ENCODE data around the gene LZIC.
A peak's percentile ranks its signal among the peaks of the same experiment; 100 is the strongest.

Gene LZIC

DNA sequence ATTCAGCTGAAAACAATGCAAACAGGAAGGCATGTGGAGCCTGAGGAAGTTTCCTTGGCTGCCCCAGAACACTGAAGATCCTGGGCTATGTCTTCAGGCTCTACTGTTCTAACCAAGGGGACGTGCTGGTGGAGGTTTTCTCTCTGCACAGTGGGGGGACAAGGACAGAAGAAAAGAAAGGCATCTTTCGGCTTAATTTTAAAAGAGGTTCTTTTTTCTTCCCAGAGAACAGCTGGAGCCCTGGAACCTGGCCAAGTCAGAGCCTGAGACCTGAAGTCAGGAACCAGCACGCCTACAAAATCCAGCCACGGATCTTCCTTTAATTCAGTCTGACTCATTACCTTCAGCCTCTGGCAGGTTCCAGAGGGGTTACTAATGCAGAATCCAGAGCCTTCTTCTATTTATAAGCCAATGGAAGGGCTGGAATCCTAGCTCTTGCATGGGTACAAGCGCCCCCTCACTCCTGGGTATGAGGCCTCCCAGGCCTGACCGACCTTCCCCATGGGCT lies 52.9 kb downstream of the LZIC start:
- DNase-seq (ENCODE audit: low spot score in 2 of 2) = no peak
- Mint-ChIP-seq H3K27ac (ENCODE audit: low read depth) (peak overlapping the region; percentile 20), H3K4me1 (peaks cover 27% of the 10 kb centered on the region)

DNA sequence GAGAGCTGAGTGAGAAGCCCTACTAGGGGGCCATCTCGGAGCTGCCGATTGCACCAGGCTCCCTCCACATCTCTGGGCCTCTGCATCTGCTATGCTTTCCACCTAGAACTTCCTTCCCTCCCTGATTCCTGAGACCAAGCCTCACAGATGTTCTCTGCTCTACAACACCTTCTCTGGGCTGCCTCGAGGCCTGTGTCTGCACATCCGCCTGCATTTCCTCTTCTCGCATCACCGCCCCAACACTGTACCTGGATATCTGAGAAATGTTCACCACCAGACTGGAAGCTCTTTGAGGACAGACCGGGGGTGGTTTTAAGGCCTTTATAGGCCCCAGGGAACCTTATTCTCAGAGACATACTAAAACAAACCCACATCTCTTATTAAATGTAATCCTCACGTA lies 53.8 kb downstream of the LZIC start:
- H3K27ac Mint-ChIP-seq (ENCODE audit: low read depth) = peak overlapping the region; percentile 20

More for the DNA sequence above, 52.9 kb downstream of the LZIC start:
- H3K27me3 Mint-ChIP-seq = no peaks in the 10 kb centered on the region
- H3K36me3 Mint-ChIP-seq (ENCODE audit: insufficient read depth) = no peaks in the 10 kb centered on the region
- no peaks in the 10 kb centered on the region for H3K9me3 Mint-ChIP-seq
- H3K4me3 Mint-ChIP-seq = no peak overlapping the region
- no peak for ATAC-seq (replicated peaks; ENCODE audit: extremely low read depth, poor library complexity, severe bottlenecking)

GRCh38 chr1:9888886-9889285 lies 54.3 kb downstream of the LZIC start:
- DNase-seq (ENCODE audit: low spot score in 2 of 2) (no peak), ATAC-seq (replicated peaks; ENCODE audit: extremely low read depth, poor library complexity, severe bottlenecking) (no peak)
- Mint-ChIP-seq H3K27me3 (no peaks in the 10 kb centered on the region), H3K4me3 (no peak overlapping the region), H3K9me3 (no peaks in the 10 kb centered on the region), H3K4me1 (peaks cover 37% of the 10 kb centered on the region), H3K27ac (ENCODE audit: low read depth) (no peak overlapping the region), H3K36me3 (ENCODE audit: insufficient read depth) (no peaks in the 10 kb centered on the region)

More for the DNA sequence above, 53.8 kb downstream of the LZIC start:
- DNase-seq (ENCODE audit: low spot score in 2 of 2) = no peak
- Mint-ChIP-seq H3K36me3 (ENCODE audit: insufficient read depth) (no peaks in the 10 kb centered on the region), H3K4me3 (no peak overlapping the region), H3K9me3 (no peaks in the 10 kb centered on the region), H3K4me1 (peaks cover 36% of the 10 kb centered on the region), H3K27me3 (no peaks in the 10 kb centered on the region)
- no peak for ATAC-seq (replicated peaks; ENCODE audit: extremely low read depth, poor library complexity, severe bottlenecking)

- Mint-ChIP-seq H3K36me3 (ENCODE audit: insufficient read depth) (no peaks in the 10 kb centered on the region), H3K4me1 (peaks cover 44% of the 10 kb centered on the region), H3K27ac (ENCODE audit: low read depth) (no peak overlapping the region), H3K9me3 (no peaks in the 10 kb centered on the region), H3K27me3 (no peaks in the 10 kb centered on the region), H3K4me3 (no peak overlapping the region)
- DNase-seq (ENCODE audit: low spot score in 2 of 2) (no peak), ATAC-seq (replicated peaks; ENCODE audit: extremely low read depth, poor library complexity, severe bottlenecking) (no peak)
Observed at GRCh38 chr1:9887070-9887469, 56.1 kb downstream of the LZIC start.

DNA sequence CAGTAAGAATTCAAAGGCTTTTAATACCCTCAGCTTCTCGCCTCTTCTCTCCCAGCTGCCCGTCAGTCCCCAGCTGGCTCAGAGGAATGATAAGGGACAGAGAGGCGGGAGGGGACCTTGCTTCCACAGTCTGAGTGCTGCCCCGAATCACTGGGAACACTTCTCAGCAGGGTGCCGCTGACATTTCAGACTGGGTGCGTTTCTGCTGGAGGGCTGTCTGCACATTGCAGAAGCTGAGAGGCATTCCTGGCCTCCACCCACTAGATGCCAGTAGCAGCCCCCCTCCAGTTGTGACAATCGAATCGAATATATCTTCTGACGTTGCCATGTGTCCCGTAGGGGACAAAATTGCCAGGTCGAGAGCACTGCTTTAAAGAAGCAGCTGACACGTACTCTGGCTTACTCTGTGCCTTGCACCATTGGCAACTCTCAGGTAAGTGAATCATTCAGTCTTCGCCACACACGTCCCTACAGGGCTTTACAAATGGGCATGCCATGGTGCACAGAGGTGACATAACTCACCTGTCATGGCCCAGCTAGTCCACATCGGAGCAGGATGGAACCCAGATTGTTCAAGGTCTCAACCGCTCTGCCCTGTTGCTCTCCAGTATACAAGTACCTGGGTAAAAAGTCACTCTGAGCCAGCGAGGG lies 57.0 kb downstream of the LZIC start:
- no peaks in the 10 kb centered on the region for H3K27me3 Mint-ChIP-seq
- no peaks in the 10 kb centered on the region for H3K36me3 Mint-ChIP-seq (ENCODE audit: insufficient read depth)
- no peak for DNase-seq (ENCODE audit: low spot score in 2 of 2)
- H3K27ac Mint-ChIP-seq (ENCODE audit: low read depth) = no peak overlapping the region
- no peak for ATAC-seq (replicated peaks; ENCODE audit: extremely low read depth, poor library complexity, severe bottlenecking)
- no peaks in the 10 kb centered on the region for H3K9me3 Mint-ChIP-seq
- H3K4me3 Mint-ChIP-seq = no peak overlapping the region
- H3K4me1 Mint-ChIP-seq = peaks cover 52% of the 10 kb centered on the region

DNA sequence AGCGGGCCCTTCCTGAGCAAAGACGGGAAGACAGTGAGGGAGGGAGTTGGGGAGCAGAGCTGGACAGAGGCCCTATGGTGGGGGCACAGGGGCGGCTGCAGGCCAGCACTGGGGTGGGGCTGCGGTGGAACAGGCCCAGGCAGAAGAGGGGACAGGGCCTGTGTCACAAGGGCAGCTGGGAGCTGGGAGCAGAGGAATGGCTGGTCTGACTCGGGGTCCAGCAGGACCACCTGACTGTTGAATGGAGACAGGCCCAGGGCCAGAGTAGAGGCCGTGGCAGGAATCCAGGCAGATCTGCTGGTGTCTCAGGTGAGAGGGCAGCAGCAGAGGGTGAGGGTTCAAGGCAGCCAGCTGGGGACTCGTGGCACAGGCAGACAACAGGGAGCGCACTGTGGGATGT lies 58.4 kb downstream of the LZIC start:
- ATAC-seq (replicated peaks; ENCODE audit: extremely low read depth, poor library complexity, severe bottlenecking) (no peak), DNase-seq (ENCODE audit: low spot score in 2 of 2) (no peak)
- peaks cover 52% of the 10 kb centered on the region for H3K4me1 Mint-ChIP-seq
- no peak overlapping the region for H3K4me3 Mint-ChIP-seq
- H3K9me3 Mint-ChIP-seq = no peaks in the 10 kb centered on the region
- no peaks in the 10 kb centered on the region for H3K27me3 Mint-ChIP-seq
- peaks cover 2% of the 10 kb centered on the region for H3K36me3 Mint-ChIP-seq (ENCODE audit: insufficient read depth)
- H3K27ac Mint-ChIP-seq (ENCODE audit: low read depth) = peak overlapping the region; percentile 92

DNA sequence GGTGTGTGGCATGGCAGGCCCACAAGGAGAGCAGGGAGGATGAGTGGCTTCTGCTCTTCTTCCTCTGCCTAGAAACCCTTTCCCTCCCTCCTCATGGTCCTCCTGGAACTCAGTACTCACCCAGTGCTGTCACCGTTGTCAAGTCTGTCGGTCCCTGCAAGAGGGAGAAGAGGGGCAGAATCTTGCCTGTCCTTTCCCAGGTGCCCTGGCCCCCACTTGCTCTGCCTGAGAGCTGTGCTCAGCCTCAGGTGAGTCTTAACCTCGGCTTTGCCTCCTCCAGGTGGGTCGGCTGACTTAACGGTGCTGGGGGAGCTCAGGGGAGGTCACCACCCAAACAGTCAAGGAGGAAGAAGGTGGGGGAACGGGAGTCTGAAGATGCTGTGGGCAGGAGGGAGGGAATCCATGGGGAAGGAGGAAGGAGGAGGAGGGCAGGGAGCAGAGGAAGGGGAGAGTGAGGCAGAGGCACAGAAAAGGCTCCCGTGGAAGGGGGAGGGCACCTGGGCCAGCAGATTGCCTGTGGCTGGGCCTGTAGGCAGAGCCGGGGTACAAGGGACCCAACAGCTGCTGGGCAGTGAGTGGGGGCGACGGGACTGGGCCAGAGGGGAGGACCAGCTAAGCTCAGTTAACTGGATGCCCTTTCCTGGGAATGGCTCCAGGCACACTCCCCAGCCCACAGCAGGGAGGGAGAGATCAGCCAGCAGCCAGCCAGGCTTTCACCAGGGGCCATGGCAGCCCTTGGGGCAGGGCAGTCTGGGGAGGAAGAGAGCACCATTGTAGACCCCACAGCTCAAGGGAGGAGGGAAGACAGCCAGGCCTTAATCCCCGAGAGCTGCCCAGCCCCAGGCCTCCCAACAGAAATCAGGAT lies 59.4 kb downstream of the LZIC start:
- no peaks in the 10 kb centered on the region for H3K27me3 Mint-ChIP-seq
- no peaks in the 10 kb centered on the region for H3K9me3 Mint-ChIP-seq
- H3K27ac Mint-ChIP-seq (ENCODE audit: low read depth) = peak overlapping the region; percentile 92
- H3K36me3 Mint-ChIP-seq (ENCODE audit: insufficient read depth) = peaks cover 2% of the 10 kb centered on the region
- peaks cover 46% of the 10 kb centered on the region for H3K4me1 Mint-ChIP-seq
- DNase-seq (ENCODE audit: low spot score in 2 of 2) (no peak), ATAC-seq (replicated peaks; ENCODE audit: extremely low read depth, poor library complexity, severe bottlenecking) (no peak)
- H3K4me3 Mint-ChIP-seq = peak overlapping the region; percentile 40

- ATAC-seq (replicated peaks; ENCODE audit: extremely low read depth, poor library complexity, severe bottlenecking) = no peak
- peaks cover 46% of the 10 kb centered on the region for H3K4me1 Mint-ChIP-seq
- no peaks in the 10 kb centered on the region for H3K27me3 Mint-ChIP-seq
- peaks cover 2% of the 10 kb centered on the region for H3K36me3 Mint-ChIP-seq (ENCODE audit: insufficient read depth)
- H3K9me3 Mint-ChIP-seq = no peaks in the 10 kb centered on the region
- H3K4me3 Mint-ChIP-seq = peak overlapping the region; percentile 67
- H3K27ac Mint-ChIP-seq (ENCODE audit: low read depth) = peak overlapping the region; percentile 92
- DNase-seq (ENCODE audit: low spot score in 2 of 2) = no peak
Observed at GRCh38 chr1:9882945-9883303, 60.3 kb downstream of the LZIC start.

DNA sequence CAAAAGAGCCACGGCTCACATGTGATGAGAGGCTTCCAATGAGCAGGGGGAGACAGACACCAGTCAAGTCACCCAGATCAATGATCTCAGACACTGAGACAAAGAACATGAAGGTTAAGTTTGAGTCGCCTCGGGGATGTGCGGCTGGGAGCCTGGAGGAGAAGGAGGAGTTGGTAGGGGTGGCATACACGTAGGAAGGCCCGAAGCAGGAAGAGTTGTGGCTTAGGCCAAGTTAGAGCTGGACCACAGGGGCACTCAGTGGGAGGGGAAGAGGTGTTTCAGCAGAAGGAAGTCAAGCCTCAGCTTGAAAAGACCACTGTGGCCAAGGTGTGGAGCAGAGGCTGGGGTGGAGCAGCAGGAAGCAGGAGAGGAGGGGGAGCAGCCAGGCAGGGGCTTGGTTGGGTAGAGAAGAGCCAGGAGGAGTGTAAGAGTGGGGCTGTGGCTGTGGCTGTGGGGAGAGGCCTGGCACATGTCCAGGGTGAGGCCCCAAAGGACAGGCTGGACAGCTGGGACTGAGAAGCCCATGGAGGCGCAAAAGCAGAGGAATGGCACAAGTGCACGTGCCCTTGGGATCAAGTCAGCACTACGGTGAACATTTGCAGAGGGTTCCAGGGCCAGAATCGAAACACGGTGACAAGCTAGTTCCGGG lies 60.8 kb downstream of the LZIC start:
- peak overlapping the region; percentile 92 for H3K27ac Mint-ChIP-seq (ENCODE audit: low read depth)
- peak in 1 of 2 donors; percentile 16 for DNase-seq (ENCODE audit: low spot score in 2 of 2)
- ATAC-seq (replicated peaks; ENCODE audit: extremely low read depth, poor library complexity, severe bottlenecking) = peak; percentile 67
- no peaks in the 10 kb centered on the region for H3K27me3 Mint-ChIP-seq
- no peaks in the 10 kb centered on the region for H3K9me3 Mint-ChIP-seq
- H3K4me1 Mint-ChIP-seq = peaks cover 46% of the 10 kb centered on the region
- H3K36me3 Mint-ChIP-seq (ENCODE audit: insufficient read depth) = peaks cover 2% of the 10 kb centered on the region
- H3K4me3 Mint-ChIP-seq = peak overlapping the region; percentile 67

DNA sequence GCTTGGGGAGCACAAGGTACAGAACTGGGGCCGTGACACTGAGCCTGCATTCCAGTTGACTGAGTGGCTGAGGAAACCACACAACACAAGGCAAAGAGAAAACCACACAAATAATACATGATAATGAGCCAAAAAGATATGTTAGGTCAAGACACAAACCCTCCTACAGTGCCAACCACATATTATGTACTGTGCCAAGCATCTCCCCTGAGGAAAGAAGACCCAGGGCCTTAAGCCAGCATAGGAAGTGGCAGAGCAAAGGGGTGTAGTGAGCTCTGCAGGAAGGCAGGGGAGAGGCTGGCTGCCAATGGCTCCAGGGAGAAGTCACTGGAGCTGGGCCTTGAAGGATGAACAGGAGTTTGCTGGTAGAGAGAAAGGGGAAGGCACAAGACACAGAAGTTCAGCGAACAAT lies 61.3 kb downstream of the LZIC start:
- peaks cover 46% of the 10 kb centered on the region for H3K4me1 Mint-ChIP-seq
- no peak for DNase-seq (ENCODE audit: low spot score in 2 of 2)
- H3K27me3 Mint-ChIP-seq = no peaks in the 10 kb centered on the region
- no peaks in the 10 kb centered on the region for H3K9me3 Mint-ChIP-seq
- ATAC-seq (replicated peaks; ENCODE audit: extremely low read depth, poor library complexity, severe bottlenecking) = peak; percentile 38
- peaks cover 2% of the 10 kb centered on the region for H3K36me3 Mint-ChIP-seq (ENCODE audit: insufficient read depth)
- peak overlapping the region; percentile 92 for H3K27ac Mint-ChIP-seq (ENCODE audit: low read depth)
- peak overlapping the region; percentile 67 for H3K4me3 Mint-ChIP-seq
